ENCODE results near the gene ALOX12B.

The ALOX12B gene

GRCh38 chr17:8041979-8042378 is 45.5 kb downstream of the ALOX12B start:
- DNase-seq = peak in 1 of 2 donors; percentile 23

- peak; percentile 91 to 95 for DNase-seq
Observed at GRCh38 chr17:8041249-8041928, 46.1 kb downstream of the ALOX12B start.

GRCh38 chr17:8039611-8040168 is 47.8 kb downstream of the ALOX12B start:
- no peak for DNase-seq

- peak in 1 of 2 donors; percentile 34 for DNase-seq
Observed at GRCh38 chr17:8038954-8039610, 48.4 kb downstream of the ALOX12B start, which contains the start of gene ALOX15B. Gene ALOX15B, plus strand, starts transcription at chr17:8039059. Its CDS starts 97 bp downstream, at chr17:8039156.

GRCh38 chr17:8032442-8032841 is 55.1 kb downstream of the ALOX12B start:
- no peak for DNase-seq

- DNase-seq = no peak
Observed at GRCh38 chr17:8031950-8032349, 55.6 kb downstream of the ALOX12B start.

- no peak for DNase-seq
Observed at GRCh38 chr17:8031261-8031661, 56.3 kb downstream of the ALOX12B start.

- DNase-seq = no peak
Observed at GRCh38 chr17:8029121-8029520, 58.4 kb downstream of the ALOX12B start.

GRCh38 chr17:8025176-8025911 is 62.2 kb downstream of the ALOX12B start:
- DNase-seq = no peak

- peak; percentile 32 to 49 for DNase-seq
Observed at GRCh38 chr17:8024161-8024560, 63.4 kb downstream of the ALOX12B start.
